LNCaP clone FGC (cell line): ENCODE data around the gene DPH6.

ENCODE experiments used
- DNase-seq: peaks from one replicate; pipeline ENCODE4 v3.0.0-alpha.2; 2011; ENCODE audit warnings: low read depth
- H3K4me3 ChIP-seq: 2 replicates; pipeline ENCODE4 v1.5.1; 2011; ENCODE audit warnings: mild to moderate bottlenecking, low read depth, low read length, control low read depth
- CTCF ChIP-seq: IDR thresholded peaks from 2 replicates; pipeline ENCODE4 v1.5.1; 2012; ENCODE audit warnings: mild to moderate bottlenecking; ENCODE audit not compliant: control insufficient read depth, insufficient read depth; ENCODE audit errors: extremely low read depth

The DPH6 gene

GRCh38 chr15:35505809-35506208 lies 40.2 kb downstream of the DPH6 start:
- no peak overlapping the region for H3K4me3 ChIP-seq
- DNase-seq, result no peak
- TF ChIP-seq CTCF, result no peak

DNA sequence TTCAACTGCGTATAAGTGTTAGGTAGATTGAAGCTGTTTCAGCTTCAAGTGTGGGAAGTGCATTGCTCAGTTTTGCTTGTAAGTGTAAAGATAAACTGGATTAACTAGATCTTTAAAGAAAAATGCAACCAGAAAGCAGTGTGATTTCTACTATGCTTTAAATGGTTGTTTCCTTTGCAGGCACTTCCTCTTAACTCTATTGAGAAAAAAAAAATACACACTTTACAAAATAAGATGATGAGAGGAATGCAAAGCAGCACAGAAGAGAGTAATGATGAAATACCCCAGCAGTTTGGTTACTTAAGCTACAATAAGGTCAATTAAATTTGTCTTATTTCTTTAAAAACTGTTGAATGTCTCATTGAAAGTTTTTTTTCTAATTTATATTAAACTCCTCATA lies 40.8 kb downstream of the DPH6 start:
- no peak overlapping the region for H3K4me3 ChIP-seq
- TF ChIP-seq CTCF, result no peak
- DNase-seq, result no peak

GRCh38 chr15:35499723-35500122 lies 46.2 kb downstream of the DPH6 start:
- no peak for TF ChIP-seq CTCF
- no peak for DNase-seq
- H3K4me3 ChIP-seq, result no peak overlapping the region

GRCh38 chr15:35496585-35496984 lies 49.4 kb downstream of the DPH6 start:
- no peak for DNase-seq
- no peak for TF ChIP-seq CTCF
- no peak overlapping the region for H3K4me3 ChIP-seq

DNA sequence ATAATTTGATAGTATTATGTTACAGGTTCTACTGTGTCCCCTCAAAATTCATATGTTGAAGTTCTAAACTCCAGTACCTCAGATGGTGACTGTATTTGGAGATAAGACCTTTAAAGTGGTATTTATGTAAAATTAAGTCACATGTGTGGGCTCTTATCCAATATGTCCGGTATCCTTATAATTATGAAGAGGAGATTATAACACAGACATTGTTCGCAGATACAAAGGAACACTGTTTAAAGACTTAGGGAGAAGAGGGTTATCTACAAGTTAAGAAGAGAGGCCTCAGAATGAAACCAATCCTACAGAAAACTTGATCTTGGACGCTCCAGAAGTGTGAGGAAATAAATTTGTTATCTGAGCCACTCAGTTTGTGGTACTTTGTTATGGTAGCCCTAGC lies 50.9 kb downstream of the DPH6 start:
- H3K4me3 ChIP-seq, result no peak overlapping the region
- no peak for DNase-seq
- TF ChIP-seq CTCF, result no peak

- no peak overlapping the region for H3K4me3 ChIP-seq
- TF ChIP-seq CTCF, result no peak
- DNase-seq, result no peak
Measured at GRCh38 chr15:35491999-35492398, 54.0 kb downstream of the DPH6 start.

- no peak overlapping the region for H3K4me3 ChIP-seq
- TF ChIP-seq CTCF, result no peak
- DNase-seq, result no peak
Measured at GRCh38 chr15:35491173-35491572, 54.8 kb downstream of the DPH6 start.
